IPS DF 6.9 (cell line): ENCODE results near the gene DLX4.
A peak's percentile ranks its signal among the peaks of the same experiment; 100 is the strongest.

Source experiments
- DNase-seq: peaks from one replicate; pipeline ENCODE4 v3.0.0-alpha.2; 2013; ENCODE audit warnings: low read depth, low spot score
- H3K27ac ChIP-seq: one replicate; pipeline ENCODE4 v1.5.1; 2013; ENCODE audit warnings: low read length, control low read depth
- H3K27me3 ChIP-seq: 2 replicates; pipeline ENCODE4 v1.6.1; 2013; ENCODE audit warnings: mild to moderate bottlenecking, low read length; ENCODE audit not compliant: control insufficient read depth, insufficient read depth
- H3K36me3 ChIP-seq: 2 replicates; pipeline ENCODE4 v1.6.1; 2013; ENCODE audit warnings: low read length; ENCODE audit not compliant: control insufficient read depth, insufficient read depth
- H3K4me1 ChIP-seq: 2 replicates; pipeline ENCODE4 v1.6.1; 2013; ENCODE audit warnings: low read length; ENCODE audit not compliant: control insufficient read depth, insufficient read depth
- H3K4me3 ChIP-seq: 2 replicates; pipeline ENCODE4 v1.5.1; 2013; ENCODE audit warnings: mild to moderate bottlenecking, low read length
- H3K9me3 ChIP-seq: 2 replicates; pipeline ENCODE4 v1.6.1; 2013; ENCODE audit warnings: low read length, inconsistent platforms; ENCODE audit not compliant: control insufficient read depth, insufficient read depth
- WGBS: extraction: QIAGEN DNeasy Blood & Tissue Kit; methylation state at CpG from one replicate; pipeline ENCODE4 v1.1.7; 2013; ENCODE audit warnings: mixed read lengths, missing lambda C conversion rate; ENCODE audit not compliant: insufficient read length, insufficient coverage; 5-methylcytosine and 5-hydroxymethylcytosine counted together

Gene DLX4

GRCh38 chr17:49986396-49987289, 17.7 kb downstream of the DLX4 start:
- Histone ChIP-seq H3K4me1 (no peaks in the 10 kb centered on the region), H3K27ac (no peak overlapping the region), H3K27me3 (peaks cover 26% of the 10 kb centered on the region), H3K9me3 (no peaks in the 10 kb centered on the region), H3K36me3 (no peaks in the 10 kb centered on the region), H3K4me3 (no peak overlapping the region)
- WGBS = no CpG with 5 or more reads among the region's 6 CpGs
- DNase-seq = no peak

- no peak overlapping the region for H3K4me3 ChIP-seq
- DNase-seq = no peak
- no peaks in the 10 kb centered on the region for H3K4me1 ChIP-seq
- no CpG with 5 or more reads among the region's 2 CpGs for WGBS
- peaks cover 32% of the 10 kb centered on the region for H3K27me3 ChIP-seq
- no peaks in the 10 kb centered on the region for H3K9me3 ChIP-seq
- H3K27ac ChIP-seq = no peak overlapping the region
- H3K36me3 ChIP-seq = no peaks in the 10 kb centered on the region
These were observed 18.2 kb downstream of the DLX4 start for GRCh38 chr17:49987290-49987585.

- H3K9me3 ChIP-seq = no peaks in the 10 kb centered on the region
- no peak overlapping the region for H3K27ac ChIP-seq
- H3K27me3 ChIP-seq = peaks cover 38% of the 10 kb centered on the region
- DNase-seq = no peak
- no CpG with 5 or more reads among the region's 17 CpGs for WGBS
- H3K4me1 ChIP-seq = peaks cover 2% of the 10 kb centered on the region; the same call in 1 of the 2 replicates
- H3K4me3 ChIP-seq = no peak overlapping the region
- H3K36me3 ChIP-seq = no peaks in the 10 kb centered on the region
These were observed 18.9 kb downstream of the DLX4 start for GRCh38 chr17:49987681-49988441.

- Histone ChIP-seq H3K9me3 (no peaks in the 10 kb centered on the region), H3K4me3 (no peak overlapping the region), H3K36me3 (no peaks in the 10 kb centered on the region), H3K27ac (no peak overlapping the region), H3K27me3 (peaks cover 52% of the 10 kb centered on the region), H3K4me1 (peaks cover 3% of the 10 kb centered on the region; the same call in 1 of the 2 replicates)
- WGBS = no CpG with 5 or more reads among the region's 4 CpGs
- no peak for DNase-seq
These were observed 20.5 kb downstream of the DLX4 start for GRCh38 chr17:49989518-49989880.

- Histone ChIP-seq H3K27ac (no peak overlapping the region), H3K36me3 (no peaks in the 10 kb centered on the region), H3K9me3 (no peaks in the 10 kb centered on the region), H3K4me3 (no peak overlapping the region), H3K27me3 (peaks cover 57% of the 10 kb centered on the region), H3K4me1 (peaks cover 3% of the 10 kb centered on the region; the same call in 1 of the 2 replicates)
- DNase-seq = no peak
- no CpG with 5 or more reads among the region's 3 CpGs for WGBS
These were observed 21.3 kb downstream of the DLX4 start for GRCh38 chr17:49990331-49990730.

GRCh38 chr17:49990921-49991320, 21.9 kb downstream of the DLX4 start:
- no peaks in the 10 kb centered on the region for H3K36me3 ChIP-seq
- no peak overlapping the region for H3K4me3 ChIP-seq
- H3K4me1 ChIP-seq = peaks cover 4% of the 10 kb centered on the region; the same call in 1 of the 2 replicates
- H3K9me3 ChIP-seq = no peaks in the 10 kb centered on the region
- H3K27ac ChIP-seq = no peak overlapping the region
- no CpG with 5 or more reads among the region's 8 CpGs for WGBS
- no peak for DNase-seq
- H3K27me3 ChIP-seq = peaks cover 62% of the 10 kb centered on the region

GRCh38 chr17:49991409-49991808, 22.4 kb downstream of the DLX4 start:
- H3K9me3 ChIP-seq = no peaks in the 10 kb centered on the region
- H3K4me3 ChIP-seq = no peak overlapping the region
- WGBS = no CpG with 5 or more reads among the region's 14 CpGs
- DNase-seq = no peak
- no peak overlapping the region for H3K27ac ChIP-seq
- peaks cover 4% of the 10 kb centered on the region; the same call in 1 of the 2 replicates for H3K4me1 ChIP-seq
- H3K27me3 ChIP-seq = peaks cover 67% of the 10 kb centered on the region
- no peaks in the 10 kb centered on the region for H3K36me3 ChIP-seq

GRCh38 chr17:49992191-49992932, 23.4 kb downstream of the DLX4 start:
- Histone ChIP-seq H3K27ac (no peak overlapping the region), H3K36me3 (no peaks in the 10 kb centered on the region), H3K9me3 (no peaks in the 10 kb centered on the region), H3K27me3 (peaks cover 69% of the 10 kb centered on the region), H3K4me1 (peaks cover 6% of the 10 kb centered on the region; the same call in 1 of the 2 replicates), H3K4me3 (no peak overlapping the region)
- no peak for DNase-seq
- WGBS = no CpG with 5 or more reads among the region's 13 CpGs

GRCh38 chr17:49992933-49993422, 24.0 kb downstream of the DLX4 start:
- H3K9me3 ChIP-seq = no peaks in the 10 kb centered on the region
- no peak for DNase-seq
- no peaks in the 10 kb centered on the region for H3K36me3 ChIP-seq
- no peak overlapping the region for H3K27ac ChIP-seq
- H3K4me3 ChIP-seq = peak overlapping the region; percentile 43; the same call in 1 of the 2 replicates
- WGBS = no CpG with 5 or more reads among the region's 23 CpGs
- peaks cover 71% of the 10 kb centered on the region for H3K27me3 ChIP-seq
- peaks cover 6% of the 10 kb centered on the region; the same call in 1 of the 2 replicates for H3K4me1 ChIP-seq
